Activated T-cell treated with anti-CD3 and anti-CD28 coated beads, Interleukin-2, amount 50 U/mL, for 4 hours (primary cell): ENCODE results near the gene ELMO1. TPM values are rescaled to one million over a fixed set of nuclear protein-coding genes. Genes with fewer than 3 reads are reported as not detected.
A peak's percentile ranks its signal among the peaks of the same experiment; 100 is the strongest.

ENCODE experiments used
- ATAC-seq, 2 donors: fragments of 200-7000 bp; cut with Tn5 transposase; one replicate each; pipeline ENCODE4 v1.10.0; 2021
- DNase-seq: peaks from one replicate; pipeline ENCODE4 v3.0.0-alpha.2; 2020
- H3K27me3 Mint-ChIP-seq: one replicate; pipeline ENCODE4 v1.8.0; 2021; ENCODE audit warnings: low read depth, mixed read lengths
- H3K36me3 Mint-ChIP-seq: one replicate; pipeline ENCODE4 v1.8.0; 2022; ENCODE audit warnings: mixed read lengths; ENCODE audit not compliant: insufficient read depth
- H3K4me1 Mint-ChIP-seq: one replicate; pipeline ENCODE4 v1.8.0; 2021; ENCODE audit warnings: low read depth, mixed read lengths
- H3K4me3 Mint-ChIP-seq: one replicate; pipeline ENCODE4 v1.8.0; 2021; ENCODE audit warnings: mild to moderate bottlenecking, moderate library complexity, mixed read lengths
- H3K9me3 Mint-ChIP-seq: one replicate; pipeline ENCODE4 v1.8.0; 2021; ENCODE audit warnings: mixed read lengths
- total RNA-seq, 3 donors: library from RNA; stranded (reverse); gene quantifications; one replicate each; pipeline ENCODE4 v1.2.1, GENCODE V29; 2021

The ELMO1 gene
- total RNA-seq, 3 donors from 2014 or later: 117 to 137 (median 118) TPM

DNA sequence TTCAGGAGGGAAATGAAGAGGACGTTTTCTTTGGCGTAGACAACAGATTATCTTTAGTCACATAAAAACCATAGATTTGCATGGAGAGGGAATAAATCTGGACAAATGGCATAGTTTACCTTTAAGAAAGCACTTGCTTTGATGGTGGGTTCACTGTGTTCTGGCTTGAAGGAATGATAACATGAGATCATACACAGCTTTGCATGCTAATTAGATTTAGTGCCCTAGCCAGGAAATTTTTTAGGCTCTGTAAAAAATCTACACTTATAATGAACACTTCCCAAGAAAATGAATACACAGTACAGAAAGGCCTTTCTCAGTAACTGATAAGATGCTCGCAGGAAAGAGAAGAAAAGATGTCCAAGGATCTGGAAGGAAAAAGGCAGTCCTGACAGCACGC lies 506.1 kb downstream of the ELMO1 start:
- peaks cover 31% of the 10 kb centered on the region for H3K4me1 Mint-ChIP-seq
- H3K9me3 Mint-ChIP-seq: peaks cover 68% of the 10 kb centered on the region
- no peaks in the 10 kb centered on the region for H3K27me3 Mint-ChIP-seq
- peaks cover 76% of the 10 kb centered on the region for H3K36me3 Mint-ChIP-seq
- H3K4me3 Mint-ChIP-seq: no peak overlapping the region
- ATAC-seq: no peak
- no peak for DNase-seq

DNA sequence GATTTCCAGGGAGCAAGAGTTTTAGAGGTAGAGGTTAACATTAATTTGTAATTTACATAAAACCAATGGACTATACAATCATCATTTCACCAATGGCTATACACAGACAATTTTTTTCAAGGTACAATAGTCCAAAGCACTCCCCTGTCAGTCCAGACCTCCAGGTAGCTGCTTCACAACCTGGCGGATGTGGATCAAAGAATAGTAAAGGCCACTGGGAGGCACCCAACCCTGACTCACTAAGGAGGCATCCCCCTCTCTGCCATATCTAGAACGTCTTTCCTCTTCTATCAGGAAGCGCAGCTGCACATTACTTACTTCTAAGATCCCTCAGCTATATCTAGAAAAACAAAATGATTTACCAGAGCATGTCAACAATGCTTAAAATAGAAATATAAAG lies 506.6 kb downstream of the ELMO1 start:
- peaks cover 68% of the 10 kb centered on the region for H3K9me3 Mint-ChIP-seq
- no peaks in the 10 kb centered on the region for H3K27me3 Mint-ChIP-seq
- no peak overlapping the region for H3K4me3 Mint-ChIP-seq
- H3K36me3 Mint-ChIP-seq: peaks cover 75% of the 10 kb centered on the region
- peaks cover 32% of the 10 kb centered on the region for H3K4me1 Mint-ChIP-seq
- DNase-seq (no peak), ATAC-seq (no peak)

DNA sequence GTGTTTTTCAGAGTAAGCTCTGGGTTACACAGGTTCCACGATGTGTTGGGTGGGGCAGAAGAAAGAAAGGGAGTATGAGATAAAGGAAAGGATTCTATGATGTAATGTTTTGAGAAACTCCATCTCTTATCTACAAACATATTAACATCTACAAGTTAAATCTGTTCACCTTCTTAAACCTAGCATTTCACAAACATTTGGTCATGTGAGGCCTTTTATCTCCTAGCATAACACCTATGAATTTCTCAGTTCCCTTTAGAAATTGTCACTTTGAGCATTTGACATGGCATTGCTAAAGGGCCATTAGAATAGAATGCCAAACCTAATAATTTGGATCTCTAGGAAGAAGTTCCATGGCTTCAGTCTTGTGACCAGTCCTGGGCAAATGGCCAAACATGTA lies 507.3 kb downstream of the ELMO1 start:
- peaks cover 31% of the 10 kb centered on the region for H3K4me1 Mint-ChIP-seq
- no peak for DNase-seq
- peaks cover 68% of the 10 kb centered on the region for H3K9me3 Mint-ChIP-seq
- no peaks in the 10 kb centered on the region for H3K27me3 Mint-ChIP-seq
- H3K4me3 Mint-ChIP-seq: no peak overlapping the region
- ATAC-seq: no peak
- peaks cover 77% of the 10 kb centered on the region for H3K36me3 Mint-ChIP-seq

GRCh38 chr7:36939816-36940215 lies 508.8 kb downstream of the ELMO1 start:
- ATAC-seq: no peak
- Mint-ChIP-seq H3K27me3 (no peaks in the 10 kb centered on the region), H3K4me1 (peaks cover 31% of the 10 kb centered on the region), H3K36me3 (peaks cover 81% of the 10 kb centered on the region), H3K4me3 (no peak overlapping the region), H3K9me3 (peaks cover 72% of the 10 kb centered on the region)
- DNase-seq: no peak

GRCh38 chr7:36937754-36938563 lies 510.7 kb downstream of the ELMO1 start:
- Mint-ChIP-seq H3K9me3 (peaks cover 62% of the 10 kb centered on the region), H3K36me3 (peaks cover 83% of the 10 kb centered on the region), H3K4me3 (no peak overlapping the region)

DNA sequence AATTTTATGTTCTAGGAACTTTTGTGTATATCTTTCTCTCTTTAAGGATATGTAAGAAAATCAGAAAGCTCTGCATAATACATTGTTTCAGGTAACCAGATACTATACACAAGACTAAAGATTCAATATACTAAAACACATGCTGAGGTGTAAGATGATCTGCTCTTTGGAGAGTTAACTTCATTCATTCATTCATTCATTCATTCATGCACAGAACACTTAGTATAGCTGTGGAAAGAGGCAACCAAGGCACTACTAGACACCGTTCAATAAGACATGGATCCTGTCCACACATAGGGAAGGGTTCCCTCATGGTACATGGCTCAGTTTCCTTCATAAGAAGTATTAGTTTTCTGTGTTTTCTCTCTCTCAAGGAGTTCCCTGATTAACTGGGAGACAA lies 516.8 kb downstream of the ELMO1 start:
- H3K4me1 Mint-ChIP-seq: no peaks in the 10 kb centered on the region
- no peak overlapping the region for H3K4me3 Mint-ChIP-seq
- no peaks in the 10 kb centered on the region for H3K27me3 Mint-ChIP-seq
- H3K9me3 Mint-ChIP-seq: peaks cover 19% of the 10 kb centered on the region
- DNase-seq: no peak
- H3K36me3 Mint-ChIP-seq: peaks cover 65% of the 10 kb centered on the region
- ATAC-seq: no peak

More at GRCh38 chr7:36937754-36938563, 510.7 kb downstream of the ELMO1 start:
- ATAC-seq (no peak), DNase-seq (no peak)
- peaks cover 21% of the 10 kb centered on the region for H3K4me1 Mint-ChIP-seq
- no peaks in the 10 kb centered on the region for H3K27me3 Mint-ChIP-seq

DNA sequence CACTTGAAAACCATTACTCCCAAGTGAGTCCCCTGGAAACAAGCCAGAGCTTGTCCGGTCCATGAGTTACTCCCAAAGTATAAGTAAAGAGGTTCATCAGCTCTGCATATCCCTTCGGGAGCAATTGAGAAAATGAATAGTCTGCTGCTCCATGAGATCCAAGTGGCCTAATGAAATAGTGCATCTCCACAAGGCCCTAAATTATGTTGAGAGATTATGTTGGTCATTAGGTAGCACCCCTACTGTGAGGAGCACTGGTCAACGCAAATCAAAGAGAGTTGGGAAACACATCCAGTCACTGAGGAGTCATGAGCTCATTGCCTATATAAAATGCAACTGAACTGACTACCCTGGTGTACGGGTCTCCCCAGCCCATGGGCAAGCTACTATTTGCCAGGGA lies 518.9 kb downstream of the ELMO1 start:
- DNase-seq: no peak
- Mint-ChIP-seq H3K27me3 (no peaks in the 10 kb centered on the region), H3K9me3 (peaks cover 11% of the 10 kb centered on the region), H3K4me1 (peaks cover 4% of the 10 kb centered on the region), H3K4me3 (no peak overlapping the region), H3K36me3 (peaks cover 52% of the 10 kb centered on the region)
- ATAC-seq: no peak

DNA sequence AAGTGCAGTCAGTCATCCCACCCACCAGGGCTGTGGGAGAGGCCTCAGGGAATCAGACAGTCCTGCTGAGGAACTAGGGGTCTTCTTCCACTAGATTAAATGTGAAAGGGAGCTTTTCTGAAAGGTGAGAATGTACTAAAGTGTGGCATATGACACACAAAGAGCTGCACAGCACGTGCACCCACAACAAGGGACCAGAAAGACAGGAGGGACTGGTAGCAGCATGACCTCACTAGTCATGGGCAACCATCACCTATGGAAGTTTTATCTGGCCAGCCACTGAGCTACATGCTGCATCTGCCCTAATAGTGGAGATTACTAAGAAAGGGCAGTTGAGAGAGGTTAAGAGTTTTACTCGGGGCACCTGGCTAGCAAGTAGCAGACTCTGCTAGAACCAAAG lies 519.9 kb downstream of the ELMO1 start:
- no peak for DNase-seq
- Mint-ChIP-seq H3K4me3 (no peak overlapping the region), H3K27me3 (no peaks in the 10 kb centered on the region), H3K4me1 (peaks cover 4% of the 10 kb centered on the region), H3K9me3 (peaks cover 11% of the 10 kb centered on the region), H3K36me3 (peaks cover 53% of the 10 kb centered on the region)
- ATAC-seq: peak in 1 of 2 donors; percentile 40

- peaks cover 4% of the 10 kb centered on the region for H3K4me1 Mint-ChIP-seq
- H3K27me3 Mint-ChIP-seq: no peaks in the 10 kb centered on the region
- DNase-seq (no peak), ATAC-seq (no peak)
- H3K36me3 Mint-ChIP-seq: peaks cover 49% of the 10 kb centered on the region
- H3K4me3 Mint-ChIP-seq: no peak overlapping the region
- peaks cover 8% of the 10 kb centered on the region for H3K9me3 Mint-ChIP-seq
These were observed 520.4 kb downstream of the ELMO1 start for GRCh38 chr7:36928311-36928710.

DNA sequence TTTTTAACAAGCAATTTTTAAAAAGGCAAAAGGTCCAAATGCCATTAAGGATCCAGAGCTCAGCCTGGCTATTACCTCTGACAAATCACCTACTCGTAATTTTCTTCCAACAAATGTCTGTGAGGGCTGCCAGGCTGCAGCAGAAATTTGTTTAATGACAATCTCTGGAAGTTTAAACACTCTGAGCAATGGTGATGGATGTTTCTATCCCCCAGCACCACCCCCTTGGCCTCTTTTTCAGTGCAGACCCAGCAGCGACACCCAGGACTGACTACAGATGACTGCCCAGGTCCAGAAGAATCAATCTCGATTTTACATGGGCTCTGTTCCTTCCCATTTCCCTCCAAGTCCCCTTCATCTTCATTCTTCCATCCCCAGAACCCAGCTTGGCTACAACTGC lies 523.0 kb downstream of the ELMO1 start:
- H3K27me3 Mint-ChIP-seq: no peaks in the 10 kb centered on the region
- peaks cover 43% of the 10 kb centered on the region for H3K36me3 Mint-ChIP-seq
- peaks cover 13% of the 10 kb centered on the region for H3K9me3 Mint-ChIP-seq
- H3K4me3 Mint-ChIP-seq: no peak overlapping the region
- H3K4me1 Mint-ChIP-seq: peaks cover 4% of the 10 kb centered on the region
- ATAC-seq (no peak), DNase-seq (no peak)

DNA sequence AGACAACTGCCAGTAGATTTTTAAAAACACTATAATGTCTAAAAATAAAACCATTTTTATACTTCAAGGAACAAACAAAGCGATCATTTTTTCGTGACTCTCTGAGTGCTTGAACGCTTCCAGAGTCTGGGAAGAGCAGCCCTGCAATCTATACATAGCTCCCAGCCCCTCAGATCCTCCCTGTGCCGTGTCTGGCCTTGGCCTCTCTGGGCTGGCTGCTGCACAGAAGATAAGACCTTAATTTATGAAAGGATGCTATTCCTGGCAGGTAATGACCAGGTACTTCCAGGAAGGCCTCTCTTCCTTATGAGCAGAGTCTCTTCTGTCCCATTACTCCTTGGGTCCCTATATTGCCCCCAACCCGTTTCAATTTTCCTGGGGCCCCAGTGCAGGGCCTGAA lies 523.5 kb downstream of the ELMO1 start:
- DNase-seq: no peak
- H3K9me3 Mint-ChIP-seq: peaks cover 10% of the 10 kb centered on the region
- peaks cover 42% of the 10 kb centered on the region for H3K36me3 Mint-ChIP-seq
- H3K27me3 Mint-ChIP-seq: no peaks in the 10 kb centered on the region
- H3K4me3 Mint-ChIP-seq: no peak overlapping the region
- peaks cover 4% of the 10 kb centered on the region for H3K4me1 Mint-ChIP-seq
- no peak for ATAC-seq

- ATAC-seq: no peak
These were observed 524.7 kb downstream of the ELMO1 start for GRCh38 chr7:36923943-36924436.

DNA sequence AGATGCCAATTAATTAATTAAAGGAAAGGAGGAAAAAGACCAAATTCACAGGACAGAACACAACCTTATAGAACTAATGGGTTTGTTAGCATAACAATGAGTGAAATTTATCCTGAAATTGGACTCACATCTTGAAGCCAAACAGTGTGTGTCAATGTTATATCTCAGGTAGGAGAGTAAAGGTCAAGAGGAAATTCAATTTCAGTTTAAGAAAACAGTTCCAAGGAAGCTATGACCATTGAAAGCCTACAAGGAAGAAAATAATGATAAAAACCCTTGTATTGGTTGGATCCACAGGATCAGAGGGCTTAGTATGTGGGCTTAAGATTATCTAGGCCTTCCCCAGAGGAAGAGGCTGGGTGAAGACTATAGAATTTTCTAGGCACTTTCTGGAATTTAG lies 525.5 kb downstream of the ELMO1 start:
- Mint-ChIP-seq H3K4me1 (peaks cover 4% of the 10 kb centered on the region), H3K4me3 (no peak overlapping the region), H3K27me3 (no peaks in the 10 kb centered on the region), H3K9me3 (peaks cover 10% of the 10 kb centered on the region), H3K36me3 (peaks cover 34% of the 10 kb centered on the region)
- ATAC-seq (no peak), DNase-seq (no peak)

More at GRCh38 chr7:36923943-36924436, 524.7 kb downstream of the ELMO1 start:
- DNase-seq: no peak
- Mint-ChIP-seq H3K27me3 (no peaks in the 10 kb centered on the region), H3K4me1 (peaks cover 4% of the 10 kb centered on the region), H3K9me3 (peaks cover 10% of the 10 kb centered on the region), H3K4me3 (no peak overlapping the region), H3K36me3 (peaks cover 38% of the 10 kb centered on the region)

DNA sequence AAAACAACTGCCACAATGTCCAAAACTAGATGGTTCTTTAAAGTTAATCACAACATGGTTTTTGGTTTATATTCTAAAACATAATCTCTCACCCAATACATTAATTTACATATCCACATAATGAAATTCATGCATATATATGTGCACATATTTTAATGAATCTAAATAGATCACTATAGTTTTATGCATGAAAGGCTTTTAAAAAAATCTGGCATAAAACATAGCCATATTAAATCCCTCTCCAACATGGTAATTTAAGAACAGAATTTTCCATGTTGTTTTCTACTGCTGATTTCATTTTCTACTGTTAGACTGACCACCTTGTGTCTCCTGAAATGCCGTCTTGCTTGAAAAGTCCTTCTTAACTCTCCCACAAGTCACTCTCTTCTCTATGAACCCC lies 528.2 kb downstream of the ELMO1 start:
- peaks cover 2% of the 10 kb centered on the region for H3K4me1 Mint-ChIP-seq
- no peak overlapping the region for H3K4me3 Mint-ChIP-seq
- DNase-seq: no peak
- ATAC-seq: no peak
- peaks cover 10% of the 10 kb centered on the region for H3K9me3 Mint-ChIP-seq
- no peaks in the 10 kb centered on the region for H3K27me3 Mint-ChIP-seq
- H3K36me3 Mint-ChIP-seq: peaks cover 45% of the 10 kb centered on the region

DNA sequence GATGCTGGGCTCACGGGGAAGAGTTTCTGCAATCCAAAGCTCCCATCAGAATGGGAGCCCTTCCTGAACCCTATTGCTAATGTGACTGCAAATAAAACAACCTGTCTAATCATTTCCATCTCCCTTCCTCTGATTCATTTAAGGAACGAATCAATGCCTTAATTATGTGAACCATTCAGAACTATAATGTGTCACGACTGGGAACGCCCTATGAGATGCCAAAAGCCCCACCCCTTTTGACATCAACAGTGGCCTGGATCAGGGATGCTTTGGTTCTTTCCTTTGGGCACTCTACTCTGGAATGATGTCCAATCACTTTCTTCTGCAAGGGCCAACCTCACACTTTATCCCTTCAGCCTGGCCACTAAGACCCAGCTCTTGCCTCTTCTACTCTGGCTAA lies 528.9 kb downstream of the ELMO1 start:
- Mint-ChIP-seq H3K9me3 (peaks cover 10% of the 10 kb centered on the region), H3K4me1 (peaks cover 2% of the 10 kb centered on the region), H3K27me3 (no peaks in the 10 kb centered on the region), H3K36me3 (peaks cover 45% of the 10 kb centered on the region), H3K4me3 (no peak overlapping the region)
- ATAC-seq: no peak
- no peak for DNase-seq
